ENCODE results near the gene CISTR. TPM values are rescaled to one million over a fixed set of nuclear protein-coding genes. Genes with fewer than 3 reads are reported as not detected.
"Not testable (repeated sequence)": the region's sequence is repeated elsewhere in the genome, so short reads cannot be mapped to it uniquely, and the experiment has no call there.

Gene CISTR
- total RNA-seq, 1 donor from 2014 or later, result not detected

DNA sequence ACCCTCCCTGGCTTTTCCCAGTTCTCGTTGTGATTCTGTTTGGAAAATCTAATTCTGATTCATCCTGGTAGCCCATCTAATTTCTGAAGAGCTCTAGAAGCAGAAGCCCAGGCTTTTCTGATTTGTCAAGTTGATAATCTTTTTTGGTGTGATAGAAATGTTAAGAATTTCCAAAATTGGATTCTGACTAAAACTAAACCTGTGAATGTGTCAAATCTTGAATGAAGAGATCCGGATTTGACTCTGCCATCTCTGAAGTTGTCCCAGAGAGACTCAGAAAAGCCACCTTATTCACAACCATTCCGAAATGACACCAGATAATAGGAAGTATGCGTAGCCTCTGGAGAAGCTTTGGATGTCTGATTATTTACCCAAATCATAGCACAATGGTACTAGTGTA lies 12.8 kb upstream of the CISTR start:
- TF ChIP-seq, protein P1, sequence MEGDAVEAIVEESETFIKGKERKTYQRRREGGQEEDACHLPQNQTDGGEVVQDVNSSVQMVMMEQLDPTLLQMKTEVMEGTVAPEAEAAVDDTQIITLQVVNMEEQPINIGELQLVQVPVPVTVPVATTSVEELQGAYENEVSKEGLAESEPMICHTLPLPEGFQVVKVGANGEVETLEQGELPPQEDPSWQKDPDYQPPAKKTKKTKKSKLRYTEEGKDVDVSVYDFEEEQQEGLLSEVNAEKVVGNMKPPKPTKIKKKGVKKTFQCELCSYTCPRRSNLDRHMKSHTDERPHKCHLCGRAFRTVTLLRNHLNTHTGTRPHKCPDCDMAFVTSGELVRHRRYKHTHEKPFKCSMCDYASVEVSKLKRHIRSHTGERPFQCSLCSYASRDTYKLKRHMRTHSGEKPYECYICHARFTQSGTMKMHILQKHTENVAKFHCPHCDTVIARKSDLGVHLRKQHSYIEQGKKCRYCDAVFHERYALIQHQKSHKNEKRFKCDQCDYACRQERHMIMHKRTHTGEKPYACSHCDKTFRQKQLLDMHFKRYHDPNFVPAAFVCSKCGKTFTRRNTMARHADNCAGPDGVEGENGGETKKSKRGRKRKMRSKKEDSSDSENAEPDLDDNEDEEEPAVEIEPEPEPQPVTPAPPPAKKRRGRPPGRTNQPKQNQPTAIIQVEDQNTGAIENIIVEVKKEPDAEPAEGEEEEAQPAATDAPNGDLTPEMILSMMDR (IDR thresholded peaks at IDR 0.05), result no peak
- Mint-ChIP-seq H3K4me3 (ENCODE audit: unreplicated experiment) (no peak overlapping the region), H3K27ac (ENCODE audit: unreplicated experiment) (no peak overlapping the region), H3K4me1 (ENCODE audit: low read depth) (peaks cover 3% of the 10 kb centered on the region), H3K9me3 (ENCODE audit: low read depth) (no peaks in the 10 kb centered on the region), H3K27me3 (ENCODE audit: low read depth) (peaks cover 57% of the 10 kb centered on the region), H3K36me3 (ENCODE audit: low read depth) (peaks cover 1% of the 10 kb centered on the region)
- DNase-seq (ENCODE audit: low spot score), result no peak

DNA sequence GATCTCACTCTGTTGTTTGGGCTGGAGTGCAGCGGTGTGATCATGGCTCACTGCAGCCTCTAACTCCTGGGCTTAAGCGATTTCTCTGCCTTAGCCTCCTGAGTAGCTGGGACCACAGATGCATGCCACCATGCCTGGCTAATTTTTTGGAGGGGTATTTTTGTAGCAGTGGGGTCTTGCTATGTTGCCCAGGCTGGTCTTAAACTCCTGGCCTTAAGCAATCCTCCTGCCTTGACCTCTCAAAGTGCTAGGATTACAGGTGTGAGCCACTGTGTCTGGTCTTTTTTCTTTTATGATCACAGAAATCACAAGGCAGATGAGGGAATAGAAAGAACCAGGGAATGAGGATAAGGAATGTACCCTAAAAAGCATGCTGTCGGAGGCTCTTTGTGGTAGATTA lies 11.0 kb upstream of the CISTR start:
- DNase-seq (ENCODE audit: low spot score); H3K27ac Mint-ChIP-seq (ENCODE audit: unreplicated experiment); H3K36me3 Mint-ChIP-seq (ENCODE audit: low read depth); H3K4me1 Mint-ChIP-seq (ENCODE audit: low read depth); H3K4me3 Mint-ChIP-seq (ENCODE audit: unreplicated experiment); H3K9me3 Mint-ChIP-seq (ENCODE audit: low read depth): not testable (repeated sequence)
- peaks cover 74% of the 10 kb centered on the region for H3K27me3 Mint-ChIP-seq (ENCODE audit: low read depth)

DNA sequence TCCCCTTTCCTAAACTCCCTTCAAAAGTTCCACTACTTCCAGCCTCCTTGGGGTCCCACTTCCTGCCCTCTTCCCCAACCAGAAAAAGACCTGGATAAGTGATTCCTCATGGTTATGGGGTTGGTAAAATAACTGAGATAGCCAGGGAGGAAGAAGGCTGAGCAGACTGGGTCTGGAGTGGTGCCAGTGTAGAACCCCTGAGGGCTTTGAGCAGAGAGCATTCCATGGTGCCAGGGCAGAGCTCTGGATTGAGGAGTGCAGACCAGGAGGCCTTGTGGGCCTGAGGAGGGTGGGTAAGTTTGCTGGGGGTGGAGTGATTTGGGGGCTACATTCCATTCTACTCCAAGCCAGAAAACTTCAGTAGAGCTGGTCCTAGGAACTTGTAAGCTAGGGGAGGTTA lies 9.5 kb upstream of the CISTR start:
- Mint-ChIP-seq H3K4me3 (ENCODE audit: unreplicated experiment) (no peak overlapping the region), H3K4me1 (ENCODE audit: low read depth) (no peaks in the 10 kb centered on the region), H3K9me3 (ENCODE audit: low read depth) (no peaks in the 10 kb centered on the region), H3K27ac (ENCODE audit: unreplicated experiment) (no peak overlapping the region), H3K36me3 (ENCODE audit: low read depth) (no peaks in the 10 kb centered on the region), H3K27me3 (ENCODE audit: low read depth) (peaks cover 72% of the 10 kb centered on the region)
- DNase-seq (ENCODE audit: low spot score), result no peak
- TF ChIP-seq, protein P1 (IDR thresholded peaks at IDR 0.05), result no peak

DNA sequence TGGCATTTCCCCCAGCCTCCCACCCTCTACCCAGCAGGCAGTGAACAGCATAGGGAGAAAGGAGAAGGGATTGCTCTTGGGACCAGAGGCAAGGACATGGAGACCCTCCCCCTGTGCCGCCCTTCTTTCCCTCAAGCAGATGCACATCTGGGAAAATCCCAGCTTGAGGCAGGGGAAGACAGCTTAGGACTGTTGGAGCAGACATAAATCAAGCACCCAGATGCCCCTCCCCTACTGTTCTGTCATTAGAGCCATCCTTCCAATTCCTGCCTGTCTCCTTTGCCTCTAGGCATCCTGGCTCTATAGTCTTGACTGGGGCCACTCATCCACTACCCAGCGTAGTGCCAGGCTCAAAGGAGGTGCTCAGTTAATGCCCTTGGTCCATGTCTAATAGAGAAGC lies 7.5 kb upstream of the CISTR start:
- TF ChIP-seq, protein P1 (IDR thresholded peaks at IDR 0.05), result no peak
- Mint-ChIP-seq H3K9me3 (ENCODE audit: low read depth) (no peaks in the 10 kb centered on the region), H3K36me3 (ENCODE audit: low read depth) (no peaks in the 10 kb centered on the region), H3K4me3 (ENCODE audit: unreplicated experiment) (no peak overlapping the region), H3K27me3 (ENCODE audit: low read depth) (peaks cover 64% of the 10 kb centered on the region), H3K4me1 (ENCODE audit: low read depth) (no peaks in the 10 kb centered on the region), H3K27ac (ENCODE audit: unreplicated experiment) (no peak overlapping the region)
- no peak for DNase-seq (ENCODE audit: low spot score)

DNA sequence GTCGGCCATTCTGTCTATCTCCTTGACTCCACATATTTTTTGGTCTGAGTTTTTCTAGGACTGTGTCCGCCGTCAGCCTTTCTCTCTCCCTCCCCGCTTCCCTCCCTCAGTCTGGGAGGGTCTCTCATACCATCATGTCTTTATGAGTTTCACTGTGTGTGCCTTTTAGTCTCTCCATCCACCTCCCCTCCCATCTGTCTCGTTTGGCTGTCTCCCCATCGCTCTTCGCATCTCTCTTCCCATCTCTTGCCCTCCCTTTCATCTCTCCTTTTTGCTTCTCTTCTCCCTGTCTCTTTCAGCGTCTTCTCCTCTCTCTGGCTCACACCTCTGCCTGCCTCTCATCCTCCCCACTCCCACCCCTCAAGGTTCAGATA lies 6.9 kb upstream of the CISTR start:
- TF ChIP-seq, protein P1 (IDR thresholded peaks at IDR 0.05), result no peak
- Mint-ChIP-seq H3K4me1 (ENCODE audit: low read depth) (no peaks in the 10 kb centered on the region), H3K27ac (ENCODE audit: unreplicated experiment) (no peak overlapping the region), H3K9me3 (ENCODE audit: low read depth) (no peaks in the 10 kb centered on the region), H3K36me3 (ENCODE audit: low read depth) (no peaks in the 10 kb centered on the region), H3K4me3 (ENCODE audit: unreplicated experiment) (no peak overlapping the region), H3K27me3 (ENCODE audit: low read depth) (peaks cover 61% of the 10 kb centered on the region)
- DNase-seq (ENCODE audit: low spot score), result no peak

DNA sequence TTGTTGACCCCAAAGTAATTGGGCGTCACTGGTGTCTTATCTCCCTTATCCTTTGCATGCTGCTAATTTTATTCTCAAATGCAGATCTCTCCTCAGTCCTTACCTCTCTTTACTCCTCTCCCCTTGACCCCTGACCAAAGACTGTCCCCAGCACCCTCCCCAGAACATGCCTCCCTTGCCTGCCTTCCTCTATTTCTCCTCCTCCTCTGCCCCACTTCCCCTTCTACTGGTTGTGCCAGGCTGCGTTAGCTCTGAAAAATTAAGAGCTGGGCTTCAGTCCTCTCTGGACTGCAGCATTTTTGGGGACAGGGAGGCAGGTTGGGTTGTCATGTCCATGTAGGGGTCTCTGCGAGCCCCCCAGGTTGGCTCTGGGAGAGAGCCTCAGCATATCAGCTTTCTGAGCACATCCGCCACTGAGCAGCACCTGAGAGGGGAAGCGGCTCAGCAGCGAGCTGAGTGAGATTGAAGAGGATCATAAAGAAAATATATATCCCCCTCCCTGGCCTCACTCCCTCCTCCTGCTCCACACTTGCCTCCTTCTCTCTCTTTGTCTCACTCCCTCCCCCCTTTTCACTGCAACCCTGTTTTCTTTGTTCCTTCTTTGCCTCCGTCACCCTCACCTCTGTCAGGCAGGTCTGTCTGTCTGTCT lies 6.4 kb upstream of the CISTR start:
- peaks cover 56% of the 10 kb centered on the region for H3K27me3 Mint-ChIP-seq (ENCODE audit: low read depth)
- H3K4me3 Mint-ChIP-seq (ENCODE audit: unreplicated experiment), result no peak overlapping the region
- TF ChIP-seq, protein P1 (IDR thresholded peaks at IDR 0.05), result no peak

More for the DNA sequence above, 6.4 kb upstream of the CISTR start:
- DNase-seq (ENCODE audit: low spot score), result no peak
- Mint-ChIP-seq H3K9me3 (ENCODE audit: low read depth) (no peaks in the 10 kb centered on the region), H3K27ac (ENCODE audit: unreplicated experiment) (no peak overlapping the region), H3K4me1 (ENCODE audit: low read depth) (no peaks in the 10 kb centered on the region), H3K36me3 (ENCODE audit: low read depth) (no peaks in the 10 kb centered on the region)

Data from chondrocyte (in vitro differentiated cells).